Measurements from ENCODE around the gene PKNOX2. TPM values are rescaled to one million over a fixed set of nuclear protein-coding genes. Genes with fewer than 3 reads are reported as not detected.

The PKNOX2 gene
- total and polyA plus RNA-seq, 10 of the 15 experiments (the other 5 are each of a cell fraction or from before 2014, with no cell fraction given), result not detected

DNA sequence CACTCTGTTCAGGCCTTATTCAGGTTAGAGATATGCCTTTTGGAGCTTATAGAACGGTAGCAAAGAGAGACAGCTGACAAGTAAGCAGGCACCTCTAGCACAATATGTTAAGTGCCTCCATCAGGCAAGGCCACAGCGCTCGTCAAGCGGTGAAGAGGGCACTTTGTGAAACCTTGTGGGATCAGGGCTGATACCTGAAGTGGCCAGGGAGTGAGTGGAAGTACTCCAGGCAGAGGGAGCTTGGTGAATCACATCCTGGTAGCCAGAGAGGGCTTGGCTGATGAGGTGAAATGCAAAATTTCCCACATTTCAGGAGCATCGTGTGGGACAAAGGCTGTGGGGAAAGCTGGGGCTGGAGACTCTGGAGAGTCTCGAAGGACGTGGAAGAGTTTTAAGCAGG lies 87.4 kb downstream of the PKNOX2 start:
- H3K79me2 ChIP-seq (ENCODE audit: control insufficient read depth, insufficient read depth, low read length), result no peaks in the 10 kb centered on the region
- no peaks in the 10 kb centered on the region for H3K9me3 ChIP-seq (replicated peaks; ENCODE audit: control insufficient read depth, insufficient read depth, low read length)
- intact Hi-C loops (cut with micrococcal nuclease; ENCODE audit: unreplicated experiment) (no loop called here), in situ Hi-C loops (cut with MboI) (no loop called here)
- no peak overlapping the region for H3K27ac ChIP-seq (ENCODE audit: control insufficient read depth, insufficient read depth)
- H3K4me1 ChIP-seq (ENCODE audit: control insufficient read depth, insufficient read depth, low read length), result no peaks in the 10 kb centered on the region
- no peak for ATAC-seq
- H3K27me3 ChIP-seq (replicated peaks in 1 of 2; ENCODE audit: control insufficient read depth in 2 of 2, insufficient read depth in 2 of 2, low read length in 1 of 2), result peaks cover 0 to 2% of the 10 kb centered on the region in 2 experiments; a peak in 2 of 4 replicates
- H2AFZ ChIP-seq (ENCODE audit: control insufficient read depth, low read depth, low read length), result no peak overlapping the region
- TF ChIP-seq, protein P1, sequence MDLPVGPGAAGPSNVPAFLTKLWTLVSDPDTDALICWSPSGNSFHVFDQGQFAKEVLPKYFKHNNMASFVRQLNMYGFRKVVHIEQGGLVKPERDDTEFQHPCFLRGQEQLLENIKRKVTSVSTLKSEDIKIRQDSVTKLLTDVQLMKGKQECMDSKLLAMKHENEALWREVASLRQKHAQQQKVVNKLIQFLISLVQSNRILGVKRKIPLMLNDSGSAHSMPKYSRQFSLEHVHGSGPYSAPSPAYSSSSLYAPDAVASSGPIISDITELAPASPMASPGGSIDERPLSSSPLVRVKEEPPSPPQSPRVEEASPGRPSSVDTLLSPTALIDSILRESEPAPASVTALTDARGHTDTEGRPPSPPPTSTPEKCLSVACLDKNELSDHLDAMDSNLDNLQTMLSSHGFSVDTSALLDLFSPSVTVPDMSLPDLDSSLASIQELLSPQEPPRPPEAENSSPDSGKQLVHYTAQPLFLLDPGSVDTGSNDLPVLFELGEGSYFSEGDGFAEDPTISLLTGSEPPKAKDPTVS (IDR thresholded peaks at IDR 0.05; ENCODE audit: low read depth, low read length), result no peak
- TF ChIP-seq CHD4 (IDR thresholded peaks at IDR 0.05) (no peak), ZZZ3 (IDR thresholded peaks at IDR 0.05; ENCODE audit: control insufficient read depth, insufficient read length, low read depth) (no peak), CHD1 (IDR thresholded peaks at IDR 0.05; ENCODE audit: low read depth, low read length) (no peak), PAX8 (IDR thresholded peaks at IDR 0.05) (no peak), MXI1 (IDR thresholded peaks at IDR 0.05; ENCODE audit: low read depth, low read length) (no peak), NFIC (IDR thresholded peaks at IDR 0.05; ENCODE audit: low read depth, low read length) (no peak), POU2F2 (IDR thresholded peaks at IDR 0.05; ENCODE audit: borderline replicate concordance, low read depth, low read length) (no peak), YY1 (IDR thresholded peaks at IDR 0.05; ENCODE audit: low read depth, low read length) (no peak), STAT3 (IDR thresholded peaks at IDR 0.05; ENCODE audit: low read depth, low read length) (no peak), ESRRA (IDR thresholded peaks at IDR 0.05; ENCODE audit: low read length) (no peak)
- TF ChIP-seq, protein P2, sequence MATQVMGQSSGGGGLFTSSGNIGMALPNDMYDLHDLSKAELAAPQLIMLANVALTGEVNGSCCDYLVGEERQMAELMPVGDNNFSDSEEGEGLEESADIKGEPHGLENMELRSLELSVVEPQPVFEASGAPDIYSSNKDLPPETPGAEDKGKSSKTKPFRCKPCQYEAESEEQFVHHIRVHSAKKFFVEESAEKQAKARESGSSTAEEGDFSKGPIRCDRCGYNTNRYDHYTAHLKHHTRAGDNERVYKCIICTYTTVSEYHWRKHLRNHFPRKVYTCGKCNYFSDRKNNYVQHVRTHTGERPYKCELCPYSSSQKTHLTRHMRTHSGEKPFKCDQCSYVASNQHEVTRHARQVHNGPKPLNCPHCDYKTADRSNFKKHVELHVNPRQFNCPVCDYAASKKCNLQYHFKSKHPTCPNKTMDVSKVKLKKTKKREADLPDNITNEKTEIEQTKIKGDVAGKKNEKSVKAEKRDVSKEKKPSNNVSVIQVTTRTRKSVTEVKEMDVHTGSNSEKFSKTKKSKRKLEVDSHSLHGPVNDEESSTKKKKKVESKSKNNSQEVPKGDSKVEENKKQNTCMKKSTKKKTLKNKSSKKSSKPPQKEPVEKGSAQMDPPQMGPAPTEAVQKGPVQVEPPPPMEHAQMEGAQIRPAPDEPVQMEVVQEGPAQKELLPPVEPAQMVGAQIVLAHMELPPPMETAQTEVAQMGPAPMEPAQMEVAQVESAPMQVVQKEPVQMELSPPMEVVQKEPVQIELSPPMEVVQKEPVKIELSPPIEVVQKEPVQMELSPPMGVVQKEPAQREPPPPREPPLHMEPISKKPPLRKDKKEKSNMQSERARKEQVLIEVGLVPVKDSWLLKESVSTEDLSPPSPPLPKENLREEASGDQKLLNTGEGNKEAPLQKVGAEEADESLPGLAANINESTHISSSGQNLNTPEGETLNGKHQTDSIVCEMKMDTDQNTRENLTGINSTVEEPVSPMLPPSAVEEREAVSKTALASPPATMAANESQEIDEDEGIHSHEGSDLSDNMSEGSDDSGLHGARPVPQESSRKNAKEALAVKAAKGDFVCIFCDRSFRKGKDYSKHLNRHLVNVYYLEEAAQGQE (IDR thresholded peaks at IDR 0.05; ENCODE audit: low read depth, low read length), result no peak
- POLR2A ChIA-PET, result no interaction called here
- no peak for DNase-seq (ENCODE audit: low read depth, low spot score)
- RAD21 ChIA-PET (ENCODE audit: unreplicated experiment), result no interaction called here
- BruUV-seq (replicated peaks), result no TSS peak
- SMC1A ChIA-PET (ENCODE audit: uncharacterized antibody, unreplicated experiment), result no interaction called here
- H3K9ac ChIP-seq (ENCODE audit: control insufficient read depth, insufficient read depth, low read length), result no peak overlapping the region
- no peak overlapping the region for H3K4me3 ChIP-seq
- CTCF ChIA-PET, result no interaction called here
- FAIRE-seq, result no peak
- no peaks in the 10 kb centered on the region for H4K20me1 ChIP-seq (ENCODE audit: control insufficient read depth, insufficient read depth)
- H3K36me3 ChIP-seq (ENCODE audit: control insufficient read depth in 2 of 2, insufficient read depth in 2 of 2, low read length in 1 of 2), result no peaks in the 10 kb centered on the region
- 9% methylated on average over 7 of the region's 7 CpGs for WGBS (ENCODE audit: insufficient coverage, insufficient replicate concordance, low lambda C conversion rate, missing lambda C conversion rate)
- no peak overlapping the region for H3K4me2 ChIP-seq (ENCODE audit: control insufficient read depth, insufficient read depth)

All from GM12878 (cell line).